ENCODE results near the gene SEMA4C. TPM values are rescaled to one million over a fixed set of nuclear protein-coding genes. Genes with fewer than 3 reads are reported as not detected.

Gene SEMA4C
- total and polyA plus RNA-seq, 9 of the 15 experiments (the other 6 are each of a cell fraction or from before 2014, with no cell fraction given), result 0.32 to 59.7 (median 23.9) TPM

DNA sequence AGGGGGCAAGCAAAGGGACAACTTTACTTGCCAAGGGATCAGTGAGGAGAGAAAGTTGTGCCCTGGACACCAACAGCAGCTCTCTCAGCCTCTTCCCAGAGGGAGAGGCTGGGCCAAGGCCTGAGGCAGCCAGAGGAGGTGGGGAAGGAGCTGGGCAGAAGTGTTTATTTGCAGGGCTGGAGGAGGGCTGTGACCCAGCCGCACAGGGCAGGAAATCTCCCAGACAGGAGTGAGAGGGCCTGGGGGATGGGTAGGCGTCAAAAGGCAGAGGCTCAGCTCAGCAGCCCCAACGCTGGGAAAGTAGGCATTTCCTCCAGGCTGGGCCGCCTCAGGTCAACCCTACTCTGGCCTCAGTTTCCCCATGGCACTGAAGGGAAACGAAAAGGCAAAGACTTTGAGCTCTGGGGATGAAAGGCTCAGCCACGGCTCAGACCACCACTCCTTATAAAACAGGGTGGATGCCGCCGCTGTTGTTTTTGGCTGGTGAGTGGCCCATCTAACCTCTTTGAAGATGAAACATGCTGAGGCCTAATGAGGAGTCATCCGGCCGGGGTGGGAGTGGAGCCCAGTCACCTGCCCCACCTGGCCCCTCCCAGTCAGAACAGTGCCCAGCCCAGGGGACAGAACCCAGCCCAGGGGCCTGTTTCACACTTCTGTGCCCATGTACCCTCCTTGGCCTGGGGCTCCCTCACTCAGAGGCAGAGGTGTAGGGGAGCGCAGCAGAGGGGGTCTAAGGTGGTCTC lies 21.9 kb upstream of the SEMA4C start (continued):
- TF ChIP-seq, protein P1, sequence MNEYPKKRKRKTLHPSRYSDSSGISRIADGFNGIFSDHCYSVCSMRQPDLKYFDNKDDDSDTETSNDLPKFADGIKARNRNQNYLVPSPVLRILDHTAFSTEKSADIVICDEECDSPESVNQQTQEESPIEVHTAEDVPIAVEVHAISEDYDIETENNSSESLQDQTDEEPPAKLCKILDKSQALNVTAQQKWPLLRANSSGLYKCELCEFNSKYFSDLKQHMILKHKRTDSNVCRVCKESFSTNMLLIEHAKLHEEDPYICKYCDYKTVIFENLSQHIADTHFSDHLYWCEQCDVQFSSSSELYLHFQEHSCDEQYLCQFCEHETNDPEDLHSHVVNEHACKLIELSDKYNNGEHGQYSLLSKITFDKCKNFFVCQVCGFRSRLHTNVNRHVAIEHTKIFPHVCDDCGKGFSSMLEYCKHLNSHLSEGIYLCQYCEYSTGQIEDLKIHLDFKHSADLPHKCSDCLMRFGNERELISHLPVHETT (CRISPR knock-in tag; conservative IDR thresholded peaks at IDR 0.05 in 1 of 2, IDR thresholded peaks at IDR 0.05 in 1 of 2), result peak in 1 of 2 experiments; percentile 40; a peak in 1 of 4 replicates
- TF ChIP-seq RBFOX2 (IDR thresholded peaks at IDR 0.05; ENCODE audit: low read depth, low read length) (peak; percentile 37), ZNF124 (CRISPR knock-in tag; IDR thresholded peaks at IDR 0.05) (no peak), ZBTB8A (IDR thresholded peaks at IDR 0.05; ENCODE audit: partially characterized antibody) (no peak), KLF1 (tag; IDR thresholded peaks at IDR 0.05) (no peak), SMAD1 (IDR thresholded peaks at IDR 0.05; ENCODE audit: low read depth, low read length, partially characterized antibody) (no peak), CHD1 (IDR thresholded peaks at IDR 0.05; ENCODE audit: low read length) (peak; percentile 29), NR2C2 (CRISPR knock-in tag; IDR thresholded peaks at IDR 0.05) (no peak), NR2C2 (tag; IDR thresholded peaks at IDR 0.05) (peak; percentile 14; the same call in 1 of the 2 replicates), PRPF4 (IDR thresholded peaks at IDR 0.05; ENCODE audit: insufficient read depth, low read depth, low read length, poor library complexity, severe bottlenecking) (no peak)
- TF ChIP-seq, protein P2, sequence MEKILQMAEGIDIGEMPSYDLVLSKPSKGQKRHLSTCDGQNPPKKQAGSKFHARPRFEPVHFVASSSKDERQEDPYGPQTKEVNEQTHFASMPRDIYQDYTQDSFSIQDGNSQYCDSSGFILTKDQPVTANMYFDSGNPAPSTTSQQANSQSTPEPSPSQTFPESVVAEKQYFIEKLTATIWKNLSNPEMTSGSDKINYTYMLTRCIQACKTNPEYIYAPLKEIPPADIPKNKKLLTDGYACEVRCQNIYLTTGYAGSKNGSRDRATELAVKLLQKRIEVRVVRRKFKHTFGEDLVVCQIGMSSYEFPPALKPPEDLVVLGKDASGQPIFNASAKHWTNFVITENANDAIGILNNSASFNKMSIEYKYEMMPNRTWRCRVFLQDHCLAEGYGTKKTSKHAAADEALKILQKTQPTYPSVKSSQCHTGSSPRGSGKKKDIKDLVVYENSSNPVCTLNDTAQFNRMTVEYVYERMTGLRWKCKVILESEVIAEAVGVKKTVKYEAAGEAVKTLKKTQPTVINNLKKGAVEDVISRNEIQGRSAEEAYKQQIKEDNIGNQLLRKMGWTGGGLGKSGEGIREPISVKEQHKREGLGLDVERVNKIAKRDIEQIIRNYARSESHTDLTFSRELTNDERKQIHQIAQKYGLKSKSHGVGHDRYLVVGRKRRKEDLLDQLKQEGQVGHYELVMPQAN (IDR thresholded peaks at IDR 0.05; ENCODE audit: borderline replicate concordance), result no peak
- TF ChIP-seq, protein P3, sequence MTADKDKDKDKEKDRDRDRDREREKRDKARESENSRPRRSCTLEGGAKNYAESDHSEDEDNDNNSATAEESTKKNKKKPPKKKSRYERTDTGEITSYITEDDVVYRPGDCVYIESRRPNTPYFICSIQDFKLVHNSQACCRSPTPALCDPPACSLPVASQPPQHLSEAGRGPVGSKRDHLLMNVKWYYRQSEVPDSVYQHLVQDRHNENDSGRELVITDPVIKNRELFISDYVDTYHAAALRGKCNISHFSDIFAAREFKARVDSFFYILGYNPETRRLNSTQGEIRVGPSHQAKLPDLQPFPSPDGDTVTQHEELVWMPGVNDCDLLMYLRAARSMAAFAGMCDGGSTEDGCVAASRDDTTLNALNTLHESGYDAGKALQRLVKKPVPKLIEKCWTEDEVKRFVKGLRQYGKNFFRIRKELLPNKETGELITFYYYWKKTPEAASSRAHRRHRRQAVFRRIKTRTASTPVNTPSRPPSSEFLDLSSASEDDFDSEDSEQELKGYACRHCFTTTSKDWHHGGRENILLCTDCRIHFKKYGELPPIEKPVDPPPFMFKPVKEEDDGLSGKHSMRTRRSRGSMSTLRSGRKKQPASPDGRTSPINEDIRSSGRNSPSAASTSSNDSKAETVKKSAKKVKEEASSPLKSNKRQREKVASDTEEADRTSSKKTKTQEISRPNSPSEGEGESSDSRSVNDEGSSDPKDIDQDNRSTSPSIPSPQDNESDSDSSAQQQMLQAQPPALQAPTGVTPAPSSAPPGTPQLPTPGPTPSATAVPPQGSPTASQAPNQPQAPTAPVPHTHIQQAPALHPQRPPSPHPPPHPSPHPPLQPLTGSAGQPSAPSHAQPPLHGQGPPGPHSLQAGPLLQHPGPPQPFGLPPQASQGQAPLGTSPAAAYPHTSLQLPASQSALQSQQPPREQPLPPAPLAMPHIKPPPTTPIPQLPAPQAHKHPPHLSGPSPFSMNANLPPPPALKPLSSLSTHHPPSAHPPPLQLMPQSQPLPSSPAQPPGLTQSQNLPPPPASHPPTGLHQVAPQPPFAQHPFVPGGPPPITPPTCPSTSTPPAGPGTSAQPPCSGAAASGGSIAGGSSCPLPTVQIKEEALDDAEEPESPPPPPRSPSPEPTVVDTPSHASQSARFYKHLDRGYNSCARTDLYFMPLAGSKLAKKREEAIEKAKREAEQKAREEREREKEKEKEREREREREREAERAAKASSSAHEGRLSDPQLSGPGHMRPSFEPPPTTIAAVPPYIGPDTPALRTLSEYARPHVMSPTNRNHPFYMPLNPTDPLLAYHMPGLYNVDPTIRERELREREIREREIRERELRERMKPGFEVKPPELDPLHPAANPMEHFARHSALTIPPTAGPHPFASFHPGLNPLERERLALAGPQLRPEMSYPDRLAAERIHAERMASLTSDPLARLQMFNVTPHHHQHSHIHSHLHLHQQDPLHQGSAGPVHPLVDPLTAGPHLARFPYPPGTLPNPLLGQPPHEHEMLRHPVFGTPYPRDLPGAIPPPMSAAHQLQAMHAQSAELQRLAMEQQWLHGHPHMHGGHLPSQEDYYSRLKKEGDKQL (CRISPR knock-in tag; IDR thresholded peaks at IDR 0.05; ENCODE audit: borderline replicate concordance), result 0 out of 2 replicates have a peak, but pooled peaks have one; percentile 20
- TF ChIP-seq, protein P4, sequence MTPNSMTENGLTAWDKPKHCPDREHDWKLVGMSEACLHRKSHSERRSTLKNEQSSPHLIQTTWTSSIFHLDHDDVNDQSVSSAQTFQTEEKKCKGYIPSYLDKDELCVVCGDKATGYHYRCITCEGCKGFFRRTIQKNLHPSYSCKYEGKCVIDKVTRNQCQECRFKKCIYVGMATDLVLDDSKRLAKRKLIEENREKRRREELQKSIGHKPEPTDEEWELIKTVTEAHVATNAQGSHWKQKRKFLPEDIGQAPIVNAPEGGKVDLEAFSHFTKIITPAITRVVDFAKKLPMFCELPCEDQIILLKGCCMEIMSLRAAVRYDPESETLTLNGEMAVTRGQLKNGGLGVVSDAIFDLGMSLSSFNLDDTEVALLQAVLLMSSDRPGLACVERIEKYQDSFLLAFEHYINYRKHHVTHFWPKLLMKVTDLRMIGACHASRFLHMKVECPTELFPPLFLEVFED (CRISPR knock-in tag; conservative IDR thresholded peaks at IDR 0.05), result 0 out of 2 replicates have a peak, but pooled peaks have one; percentile 51
